GM18508 (cell line): Measurements from ENCODE around the gene OR1L8.
"Not testable (repeated sequence)": the region's sequence is repeated elsewhere in the genome, so short reads cannot be mapped to it uniquely, and the experiment has no call there.

Source experiments
- ATAC-seq: cut with Tn5 transposase; IDR thresholded peaks from one replicate; pipeline ENCODE4 v1.9.1; 2021; ENCODE audit warnings: moderate number of reproducible peaks; ENCODE audit not compliant: insufficient read depth, unreplicated experiment

The OR1L8 gene, protein sequence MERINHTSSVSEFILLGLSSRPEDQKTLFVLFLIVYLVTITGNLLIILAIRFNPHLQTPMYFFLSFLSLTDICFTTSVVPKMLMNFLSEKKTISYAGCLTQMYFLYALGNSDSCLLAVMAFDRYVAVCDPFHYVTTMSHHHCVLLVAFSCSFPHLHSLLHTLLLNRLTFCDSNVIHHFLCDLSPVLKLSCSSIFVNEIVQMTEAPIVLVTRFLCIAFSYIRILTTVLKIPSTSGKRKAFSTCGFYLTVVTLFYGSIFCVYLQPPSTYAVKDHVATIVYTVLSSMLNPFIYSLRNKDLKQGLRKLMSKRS

DNA sequence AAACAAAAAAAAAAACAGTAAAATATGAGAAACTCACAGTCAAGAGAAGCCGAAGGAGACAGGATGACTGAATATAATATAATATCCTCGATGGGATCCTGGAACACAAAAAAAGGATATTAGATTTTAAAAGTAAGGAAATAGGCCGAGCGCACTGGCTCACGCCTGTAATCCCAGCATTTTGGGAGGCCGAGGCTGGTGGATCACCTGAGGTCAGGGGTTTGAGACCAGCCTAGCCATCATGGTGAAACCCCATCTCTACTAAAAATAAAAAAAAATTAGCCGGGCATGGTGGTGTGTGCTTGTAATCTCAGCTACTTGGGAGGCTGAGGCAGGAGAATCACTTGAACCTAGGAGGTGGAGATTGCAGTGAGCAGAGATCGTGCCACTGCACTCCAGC, at the start of gene OR1L8:
Gene OR1L8, minus strand, starts transcription at position 101 of the 400 bp plus-strand sequence. CDS start 14,907 bp downstream, outside the sequence.
- ATAC-seq: not testable (repeated sequence)

DNA sequence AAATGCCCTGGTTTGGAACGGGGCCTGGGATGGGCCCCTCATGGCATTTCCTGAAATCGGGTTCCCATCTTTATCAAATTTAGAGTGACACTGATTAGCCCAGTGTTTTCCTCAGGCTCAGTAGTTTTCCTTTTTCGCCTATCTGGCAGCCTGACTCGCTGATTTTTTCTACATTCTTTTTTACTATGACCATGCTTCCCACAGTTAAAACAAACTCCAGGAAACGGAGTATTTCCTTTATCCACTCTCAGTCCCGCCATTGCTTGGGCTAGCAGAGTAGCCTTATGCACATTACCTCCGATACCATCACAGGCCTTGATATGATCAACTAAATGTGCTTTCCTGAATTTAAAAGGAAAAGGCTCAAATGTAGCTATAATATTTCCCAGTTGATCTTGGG, 36.8 kb upstream of the OR1L8 start:
- ATAC-seq: no peak

DNA sequence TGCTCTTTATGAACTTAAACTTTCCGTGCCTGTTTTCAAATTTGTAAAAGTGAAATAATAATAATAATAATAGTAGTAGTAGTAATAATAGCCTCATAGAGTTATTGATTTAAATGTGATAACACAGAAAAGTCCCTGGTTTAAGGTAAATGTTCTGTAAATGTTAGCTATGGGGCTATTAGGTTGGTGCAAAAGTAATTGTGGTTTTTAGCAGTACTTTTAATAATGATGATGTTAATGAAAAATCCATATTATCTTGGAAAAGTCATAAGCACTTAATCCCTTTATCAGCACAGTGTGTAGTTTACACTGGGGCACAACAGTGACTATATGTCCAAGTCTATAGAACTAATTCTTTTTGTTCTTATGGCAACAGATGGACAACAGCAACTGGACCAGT, 31.2 kb upstream of the OR1L8 start, which contains the start of gene OR1Q1:
Gene OR1Q1, plus strand, starts transcription at position 377 of the 400 bp plus-strand sequence. Its CDS starts 0 bp downstream, at position 377.
- ATAC-seq: no peak

DNA sequence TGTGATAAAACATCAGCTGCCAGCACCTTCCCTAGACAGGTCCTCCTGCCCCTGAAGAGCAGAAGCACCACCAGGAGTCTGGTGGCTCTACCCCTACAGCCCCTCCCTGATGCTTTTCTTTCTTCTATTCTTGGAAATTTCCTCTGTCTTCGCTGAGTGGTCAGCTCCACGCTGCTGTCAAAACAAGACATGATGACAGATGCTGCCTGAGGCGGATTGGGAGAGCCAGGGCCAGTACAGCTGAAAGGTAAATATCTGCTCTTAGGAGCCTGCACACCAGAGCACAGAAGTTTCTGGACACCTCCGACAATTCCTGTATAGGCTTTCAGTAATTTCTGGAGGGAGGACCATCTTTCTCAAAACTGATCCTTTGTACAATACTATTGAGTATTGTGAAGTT, 26.6 kb upstream of the OR1L8 start:
- ATAC-seq: no peak

DNA sequence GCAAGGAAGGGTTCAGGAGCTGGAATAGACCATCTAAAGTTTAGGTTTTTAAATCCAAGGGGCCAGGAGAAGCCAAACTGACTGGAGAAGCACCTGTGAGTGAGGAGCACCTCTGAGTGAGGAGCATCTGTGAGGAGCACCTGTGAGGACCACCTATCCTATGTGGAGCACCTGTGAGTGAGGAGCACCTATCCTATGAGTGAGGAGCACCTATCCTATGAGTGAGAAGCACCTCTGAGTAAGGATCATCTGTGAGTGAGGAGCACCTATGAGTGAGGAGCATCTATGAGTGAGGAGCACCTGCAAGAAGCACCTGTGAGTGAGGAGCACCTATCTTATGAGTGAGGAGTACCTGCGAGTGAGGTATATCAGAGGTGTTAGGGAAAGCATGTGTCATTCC, 23.4 kb upstream of the OR1L8 start:
- no peak for ATAC-seq

DNA sequence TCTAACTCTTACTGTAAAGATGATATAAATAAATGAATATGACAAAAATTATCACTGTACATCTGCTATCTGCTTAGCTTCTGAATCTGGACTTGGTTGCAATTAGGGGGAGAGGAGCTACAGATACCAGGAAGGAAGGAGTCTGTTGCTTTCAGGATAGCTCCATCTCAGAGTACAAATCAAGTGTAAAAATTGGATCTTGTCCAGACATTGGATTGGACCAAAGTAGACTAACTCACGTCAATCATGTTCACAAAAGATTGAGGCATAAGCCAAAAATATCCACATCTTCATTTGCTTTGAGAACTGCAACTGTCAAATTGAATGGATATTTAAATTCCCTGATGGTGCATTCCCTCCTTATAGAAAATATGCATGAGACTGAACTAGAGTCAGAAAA, 22.5 kb upstream of the OR1L8 start:
- ATAC-seq: no peak

DNA sequence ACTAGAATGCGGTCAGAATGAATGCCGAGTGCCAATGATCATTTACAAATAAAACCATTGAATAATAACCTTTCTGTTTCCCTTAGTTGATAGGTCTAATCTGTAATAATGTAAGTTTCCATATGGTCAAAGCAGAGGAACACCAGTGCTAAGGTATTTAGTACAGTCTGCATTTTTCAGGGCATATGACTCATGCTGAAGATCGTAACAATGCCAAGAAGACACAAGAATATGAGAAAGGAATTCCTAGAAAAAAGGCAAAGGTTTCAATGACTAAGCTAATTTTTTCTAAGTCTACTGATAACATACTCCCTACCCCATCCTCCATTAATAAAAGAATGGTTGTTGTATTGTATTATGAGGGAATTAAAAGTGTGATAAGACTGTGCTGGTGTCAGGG, 2.8 kb downstream of the OR1L8 start:
- ATAC-seq: no peak

DNA sequence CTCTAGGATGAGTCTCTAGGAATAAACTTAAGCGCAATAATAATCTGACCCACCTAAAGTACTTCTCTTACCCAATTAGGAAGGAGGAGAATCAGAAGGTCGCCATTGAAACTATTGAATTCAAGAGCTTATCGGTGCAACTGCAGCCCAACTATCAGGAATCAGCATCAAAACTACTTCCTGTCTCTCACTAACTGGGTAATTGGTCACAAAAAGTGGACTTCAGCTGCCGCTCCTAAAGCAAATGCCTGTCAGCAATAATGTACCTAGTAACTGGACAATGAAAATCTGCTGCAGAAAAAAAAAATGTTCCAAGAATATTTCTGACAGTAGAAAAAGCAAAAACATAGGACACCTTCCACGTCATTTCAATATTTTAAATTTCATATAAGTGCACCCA, 3.3 kb downstream of the OR1L8 start:
- ATAC-seq: no peak

DNA sequence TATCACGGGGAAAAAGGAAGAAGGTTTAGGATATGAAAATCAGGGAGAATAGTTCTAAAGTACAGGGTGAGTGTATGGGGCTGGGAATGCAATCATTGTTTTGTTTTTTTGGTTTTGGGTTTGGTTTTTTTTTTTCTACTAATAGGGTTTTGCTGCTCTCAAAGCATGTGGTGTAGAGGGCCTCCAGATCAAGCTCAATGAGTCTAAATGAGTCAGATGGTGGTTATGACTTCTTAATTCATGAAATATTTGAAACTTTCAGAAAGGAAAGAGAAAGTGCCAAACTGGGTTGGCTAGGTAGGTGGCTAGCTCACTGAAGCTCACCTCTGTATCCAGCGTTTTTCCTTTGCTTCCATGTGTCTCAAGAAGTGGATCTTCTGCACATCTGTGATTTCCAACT, 10.7 kb downstream of the OR1L8 start:
- ATAC-seq: no peak

DNA sequence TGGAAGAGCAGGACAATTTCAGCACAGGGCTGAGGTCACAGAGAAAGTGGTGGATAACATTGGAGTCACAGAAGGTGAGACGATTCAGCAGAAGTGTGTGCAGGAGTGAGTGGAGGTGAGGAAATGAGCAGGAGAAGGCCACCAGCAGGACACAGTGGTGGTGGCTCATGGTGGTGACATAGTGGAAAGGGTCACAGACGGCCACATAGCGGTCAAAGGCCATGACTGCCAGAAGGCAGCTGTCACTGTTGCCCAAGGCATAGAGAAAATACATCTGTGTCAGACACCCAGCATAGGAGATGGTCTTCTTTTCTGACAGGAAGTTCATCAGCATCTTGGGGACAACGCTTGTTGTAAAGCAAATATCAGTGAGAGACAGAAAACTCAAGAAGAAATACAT, 15.3 kb downstream of the OR1L8 start:
- ATAC-seq: no peak

DNA sequence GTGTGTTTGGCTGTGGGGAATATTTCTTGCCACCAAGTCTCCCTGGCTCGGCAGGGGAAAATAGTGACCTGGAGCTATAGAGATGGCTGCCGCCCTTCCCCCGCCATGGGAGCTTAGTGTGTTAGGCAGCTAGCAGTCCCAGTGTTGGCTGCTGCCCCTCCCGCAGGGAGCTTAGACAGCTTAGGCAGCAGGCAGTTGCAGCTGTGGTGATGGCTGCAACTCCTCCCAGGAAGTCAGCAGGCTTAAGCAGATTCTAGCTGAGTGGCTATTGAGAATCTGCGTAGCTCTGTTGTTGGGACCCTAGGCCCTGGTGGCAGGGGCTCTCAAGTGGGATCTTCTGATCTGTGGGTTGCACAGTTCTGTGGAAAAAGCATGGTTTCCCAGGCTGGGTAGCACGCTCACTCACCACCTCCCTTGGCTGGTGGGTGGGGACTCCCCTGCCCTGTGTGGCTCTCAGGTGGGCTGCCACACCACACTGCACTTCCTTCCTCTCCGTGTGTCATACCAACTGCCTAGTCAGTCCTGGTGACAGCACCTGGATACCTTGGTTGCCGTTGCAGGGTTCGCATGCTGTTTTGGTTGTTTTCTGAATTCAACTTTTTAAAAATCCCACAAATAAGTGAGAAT, 20.9 kb downstream of the OR1L8 start:
- ATAC-seq: no peak

DNA sequence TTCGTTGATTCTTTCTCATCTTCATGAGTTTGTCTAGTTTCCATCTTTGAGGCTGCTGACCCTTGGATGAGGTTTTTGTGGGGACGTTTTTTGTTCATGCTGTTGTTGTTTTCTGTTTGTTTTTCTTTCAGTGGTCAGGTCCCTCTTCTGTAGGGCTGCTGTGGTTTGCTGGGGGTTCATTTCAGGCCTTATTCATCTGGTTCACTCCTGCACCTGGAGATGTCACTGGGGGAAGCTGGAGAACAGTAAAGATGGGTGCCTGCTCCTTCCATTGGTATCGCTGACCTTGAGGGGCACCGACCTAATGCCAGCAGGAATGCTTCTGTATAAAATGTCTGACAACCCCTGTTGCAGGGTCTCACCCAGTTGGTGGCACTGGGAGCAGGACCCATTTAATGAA, 21.7 kb downstream of the OR1L8 start:
- no peak for ATAC-seq

DNA sequence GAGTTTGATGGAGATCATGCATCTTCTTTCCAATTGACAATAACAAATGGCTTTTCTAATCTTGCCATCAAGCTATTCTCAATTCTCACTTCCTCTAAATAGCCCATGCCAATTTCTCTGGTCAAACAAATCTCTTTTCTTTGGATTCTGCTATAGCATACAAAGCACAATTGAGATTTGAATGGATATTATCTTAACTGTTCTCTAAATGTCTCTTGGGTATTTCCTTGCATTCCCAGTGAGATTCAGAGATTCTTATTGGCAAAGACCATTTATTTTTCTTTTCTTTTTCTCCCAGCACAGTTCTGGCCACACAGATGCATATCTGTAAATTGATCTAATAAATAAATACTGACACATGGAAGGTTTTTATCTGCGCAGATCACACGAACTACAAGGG, 30.4 kb downstream of the OR1L8 start, which contains the start of gene OR1N2:
Gene OR1N2, plus strand, starts transcription at position 301 of the 400 bp plus-strand sequence. CDS start 100 bp downstream, outside the sequence.
- ATAC-seq: no peak

DNA sequence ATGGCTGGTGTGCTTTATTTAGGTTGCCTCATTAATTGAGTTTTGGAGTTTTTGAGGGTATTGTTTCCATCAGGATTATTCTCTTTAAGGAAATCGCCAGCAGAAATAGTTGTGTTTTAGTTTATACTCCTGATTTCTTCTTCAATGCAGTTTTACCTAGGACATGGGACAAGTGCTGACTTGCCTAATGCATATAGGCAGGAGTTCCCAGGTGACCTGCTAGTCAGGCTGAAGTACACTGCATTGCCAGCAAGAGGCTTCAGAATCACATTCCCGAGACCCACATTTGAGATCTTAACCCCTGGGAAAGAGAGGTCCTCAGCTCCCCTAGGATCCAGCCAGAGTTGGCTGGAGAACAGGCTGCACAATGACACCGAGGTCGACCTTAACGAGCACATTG, 31.8 kb downstream of the OR1L8 start:
- no peak for ATAC-seq

DNA sequence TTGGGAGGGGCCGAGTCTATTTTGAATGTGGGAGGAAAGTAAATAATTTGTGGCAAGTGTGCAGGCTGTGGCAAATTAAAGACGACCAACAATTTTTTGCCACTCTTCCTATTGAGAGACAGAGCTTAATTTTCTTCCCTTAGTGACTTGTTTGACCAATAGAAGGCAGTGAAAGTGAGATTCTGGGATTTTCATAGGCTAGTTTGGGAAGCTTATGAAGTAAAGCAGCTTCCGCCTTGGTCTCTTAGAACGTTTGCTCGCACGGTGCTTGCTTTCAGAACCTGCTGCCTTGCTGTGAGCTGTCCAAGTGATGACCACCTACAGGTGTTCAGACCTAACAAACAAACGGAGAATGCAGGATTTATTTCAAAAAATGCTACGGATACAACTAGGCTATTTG, 37.0 kb downstream of the OR1L8 start:
- ATAC-seq: no peak

DNA sequence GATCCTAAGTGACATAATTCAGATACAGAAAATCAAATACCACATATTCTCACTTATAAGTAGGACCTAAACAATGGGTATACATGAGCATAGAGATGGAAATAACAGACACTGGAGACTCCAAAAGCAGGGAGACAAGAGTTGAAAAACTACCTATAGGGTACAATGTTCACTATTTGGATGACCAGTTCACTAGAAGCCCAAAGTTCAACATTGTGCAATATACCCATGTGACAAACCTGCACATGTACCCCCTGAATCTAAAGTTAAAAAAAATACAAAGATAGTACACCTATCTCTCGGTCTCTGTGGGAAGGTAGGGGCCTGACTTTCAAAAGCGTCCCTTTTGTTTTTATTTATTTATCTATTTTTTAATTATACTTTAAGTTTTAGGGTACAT, 44.4 kb downstream of the OR1L8 start:
- no peak for ATAC-seq

DNA sequence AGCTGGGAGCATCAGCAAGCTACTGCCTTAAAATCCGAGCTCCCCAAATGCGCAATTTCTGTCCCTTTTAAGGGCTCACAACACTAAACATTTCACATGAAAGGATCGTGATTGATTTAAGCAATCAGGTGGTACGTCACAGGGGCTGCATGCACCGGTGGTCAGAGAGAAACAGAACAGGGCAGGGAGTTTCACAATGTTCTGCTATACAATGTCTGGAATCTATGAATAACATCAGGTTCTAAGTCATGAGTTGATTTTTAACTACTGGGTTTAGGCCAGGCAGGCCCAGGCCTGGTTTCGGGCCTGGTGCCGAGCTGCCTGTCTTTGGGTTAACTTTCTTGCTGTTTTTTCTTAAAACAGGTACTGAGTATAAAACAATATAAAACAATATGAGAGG, 46.1 kb downstream of the OR1L8 start:
- ATAC-seq: not testable (repeated sequence)

DNA sequence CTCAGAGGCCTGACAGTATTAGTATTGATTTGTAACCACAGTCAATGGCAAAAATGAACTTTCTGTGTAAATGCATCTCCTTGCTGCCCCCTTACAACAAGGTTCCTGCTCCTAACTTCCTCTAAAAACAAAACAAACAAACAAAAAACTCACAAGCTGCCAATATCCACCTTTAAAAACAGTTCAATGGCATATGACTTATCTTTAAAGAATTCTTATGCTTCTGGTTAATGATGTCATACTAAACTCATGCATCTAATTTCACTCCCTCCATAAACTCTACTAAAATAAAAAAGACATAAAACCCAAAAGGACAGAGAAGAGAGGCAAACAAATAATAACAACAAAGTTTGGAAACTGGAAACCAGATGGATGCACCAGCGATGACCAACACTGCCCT, 47.0 kb downstream of the OR1L8 start:
- ATAC-seq: no peak

DNA sequence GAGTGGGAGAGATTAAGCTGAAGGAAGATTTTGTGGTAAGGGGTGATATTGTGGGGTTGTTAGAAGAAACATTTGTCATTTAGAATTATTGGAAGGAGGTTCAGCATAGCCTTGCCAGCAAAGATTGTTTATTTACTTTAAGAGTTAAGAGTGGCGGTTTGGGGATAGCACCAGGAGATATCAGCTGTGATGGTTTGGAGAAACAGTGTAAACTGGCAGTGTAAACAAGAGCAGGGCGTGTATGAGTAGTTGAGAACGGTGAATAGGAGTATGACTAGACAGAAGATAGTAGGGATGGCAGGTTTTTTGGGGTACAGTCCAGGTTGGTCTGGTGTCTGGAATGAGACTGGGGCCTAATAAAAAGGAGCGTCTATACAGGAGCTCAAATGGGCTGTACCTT, 52.0 kb downstream of the OR1L8 start:
- not testable (repeated sequence) for ATAC-seq

DNA sequence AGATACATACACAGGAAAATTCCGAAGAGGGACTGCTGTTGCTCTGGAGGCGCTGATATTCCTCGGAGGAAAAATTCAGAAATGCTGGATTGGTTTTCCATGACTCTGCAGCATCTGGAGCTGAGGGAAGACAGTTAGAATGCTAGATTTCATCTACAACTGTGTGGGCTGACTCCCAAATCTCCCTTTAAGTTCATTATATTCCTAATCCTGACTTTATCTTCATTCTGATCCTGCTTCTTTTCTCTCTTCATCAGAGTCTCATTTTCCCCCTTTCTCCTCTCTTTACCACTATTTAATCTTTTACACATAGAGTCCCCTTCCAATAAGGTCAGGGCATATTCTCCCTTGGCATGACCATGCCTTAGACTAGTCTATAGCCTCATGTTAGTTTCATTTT, 56.0 kb downstream of the OR1L8 start, which contains the start of gene OR1N1:
Gene OR1N1, minus strand, starts transcription at position 101 of the 400 bp plus-strand sequence. Its CDS starts 0 bp downstream, at position 101.
- ATAC-seq: no peak

DNA sequence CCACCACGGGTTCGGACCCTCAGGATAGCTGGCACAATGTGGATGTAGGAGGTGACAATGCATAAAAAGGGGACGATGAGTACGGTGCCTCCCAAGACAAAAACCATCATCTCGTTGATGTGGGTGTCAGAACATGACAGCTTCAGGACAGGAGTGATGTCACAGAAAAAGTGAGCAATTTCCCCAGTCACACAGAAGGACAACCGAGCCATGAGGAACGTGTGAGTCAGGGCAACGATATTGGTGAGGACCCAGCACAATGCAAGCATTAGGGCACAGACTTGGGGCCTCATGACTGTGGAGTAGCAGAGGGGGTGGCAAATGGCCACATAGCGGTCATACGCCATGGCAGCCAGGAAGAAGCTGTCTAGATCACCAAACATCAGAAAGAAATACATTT, 56.6 kb downstream of the OR1L8 start:
- ATAC-seq: no peak

DNA sequence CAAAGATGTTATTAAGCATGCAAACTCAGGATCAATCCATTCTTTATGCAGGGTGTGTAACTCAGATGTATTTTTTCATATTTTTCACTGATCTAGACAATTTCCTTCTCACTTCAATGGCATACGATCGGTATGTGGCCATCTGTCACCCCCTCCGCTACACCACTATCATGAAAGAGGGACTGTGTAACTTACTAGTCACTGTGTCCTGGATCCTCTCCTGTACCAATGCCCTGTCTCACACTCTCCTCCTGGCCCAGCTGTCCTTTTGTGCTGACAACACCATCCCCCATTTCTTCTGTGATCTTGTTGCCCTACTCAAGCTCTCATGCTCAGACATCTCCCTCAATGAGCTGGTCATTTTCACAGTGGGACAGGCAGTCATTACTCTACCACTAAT, 63.8 kb downstream of the OR1L8 start:
- no peak for ATAC-seq
